ENCODE results near the gene SLC25A19. TPM values are rescaled to one million over a fixed set of nuclear protein-coding genes. Genes with fewer than 3 reads are reported as not detected.

The SLC25A19 gene
- total and polyA plus RNA-seq, 10 of the 15 experiments (the other 5 are each of a cell fraction or from before 2014, with no cell fraction given), result 32.9 to 91.6 (median 53.7) TPM

- TF ChIP-seq KDM1A (IDR thresholded peaks at IDR 0.05; ENCODE audit: borderline replicate concordance) (no peak), ESRRA (IDR thresholded peaks at IDR 0.05; ENCODE audit: low read length) (no peak), HDAC6 (IDR thresholded peaks at IDR 0.05; ENCODE audit: unreplicated experiment) (no peak), MLLT1 (IDR thresholded peaks at IDR 0.05) (0 out of 2 replicates have a peak, but pooled peaks have one; percentile 32), FOXM1 (IDR thresholded peaks at IDR 0.05; ENCODE audit: low read depth, low read length) (no peak), POLR2A (IDR thresholded peaks at IDR 0.05; ENCODE audit: low read depth, low read length) (peak; percentile 50), SMAD5 (IDR thresholded peaks at IDR 0.05; ENCODE audit: low read depth) (no peak), SMC3 (IDR thresholded peaks at IDR 0.05; ENCODE audit: borderline replicate concordance, low read length) (peak; percentile 27; the same call in 1 of the 2 replicates), BCLAF1 (IDR thresholded peaks at IDR 0.05) (no peak), E2F8 (IDR thresholded peaks at IDR 0.05; ENCODE audit: low read depth, partially characterized antibody) (no peak), ZNF24 (IDR thresholded peaks at IDR 0.05) (no peak), E4F1 (IDR thresholded peaks at IDR 0.05; ENCODE audit: borderline replicate concordance, partially characterized antibody) (no peak), ZNF217 (IDR thresholded peaks at IDR 0.05) (no peak), HSF1 (IDR thresholded peaks at IDR 0.05; ENCODE audit: low read depth, low read length) (no peak), FOS (IDR thresholded peaks at IDR 0.05; ENCODE audit: borderline replicate concordance, extremely low read depth, insufficient read length) (no peak), EP300 (IDR thresholded peaks at IDR 0.05; ENCODE audit: borderline replicate concordance in 1 of 2, control insufficient read depth in 1 of 2, low read depth in 2 of 2, low read length in 2 of 2) (no peak), STAT3 (IDR thresholded peaks at IDR 0.05; ENCODE audit: low read depth, low read length) (no peak), TARDBP (IDR thresholded peaks at IDR 0.05; ENCODE audit: borderline replicate concordance) (no peak), SMAD1 (IDR thresholded peaks at IDR 0.05; ENCODE audit: low read depth, partially characterized antibody) (no peak)
These were observed 18.8 kb downstream of the SLC25A19 start (continued) for GRCh38 chr17:75270218-75270965.

All from GM12878 (cell line).